Uterus (tissue), 2 donors: Measurements from ENCODE around the gene ERAS.

Experiments
- POLR2A ChIP-seq, 2 donors: fragments of 450-650 bp; IDR thresholded peaks; one replicate each; pipeline ENCODE4 v1.6.1; 2016; ENCODE audit warnings: antibody characterized with exemption in 2 of 2, mild to moderate bottlenecking in 1 of 2, moderate library complexity in 1 of 2
- TF ChIP-seq, protein P1 (sequence below), 4 experiments: fragments of 200-600 bp in 2 of 4; fragments of 450-650 bp in 2 of 4; sonication (generic) in 2 of 4; IDR thresholded peaks; one replicate each; pipeline ENCODE4 v1.5.1; 2016 to 2019; ENCODE audit warnings: antibody characterized with exemption in 4 of 4, mild to moderate bottlenecking in 2 of 4, moderate library complexity in 1 of 4

DNA sequence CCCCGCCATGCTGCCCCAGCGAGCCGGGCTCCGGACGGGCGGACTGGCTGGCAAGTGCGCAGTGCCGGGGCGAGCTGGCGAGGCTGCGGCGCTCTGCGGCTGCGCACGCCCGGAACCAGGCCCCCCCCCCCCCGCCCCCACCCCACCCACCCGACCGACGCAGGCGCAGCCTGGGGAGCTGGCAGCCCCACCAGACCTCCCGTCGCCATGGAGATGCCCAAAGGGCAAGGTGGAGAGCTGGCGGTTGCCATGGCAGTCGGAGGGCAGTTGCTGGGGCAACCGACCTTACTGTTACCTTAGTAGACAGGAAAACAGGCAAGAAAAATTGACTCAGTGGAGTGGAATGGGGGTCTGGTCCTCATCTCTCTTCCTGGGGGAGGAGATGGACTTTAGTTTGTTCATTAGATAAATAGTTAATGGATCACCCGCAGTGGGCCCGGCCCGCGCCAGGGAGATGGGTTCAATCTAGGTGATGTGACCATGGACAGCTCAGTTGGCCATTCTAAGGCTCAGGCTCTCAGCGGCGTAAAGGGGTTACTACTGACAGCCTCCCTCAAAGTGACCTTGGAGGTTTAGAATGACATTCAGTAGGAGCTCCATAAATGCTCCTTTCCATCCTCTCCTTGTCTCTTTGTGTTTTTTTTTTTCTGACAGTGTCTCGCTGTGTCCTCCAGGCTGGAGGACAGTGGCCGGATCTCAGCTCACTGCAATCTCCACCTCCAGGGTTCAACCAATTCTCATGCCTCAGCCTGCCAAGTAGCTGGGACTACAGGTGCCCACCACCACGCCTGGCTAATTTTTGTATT, 9.4 kb downstream of the ERAS start, which contains the start of gene PCSK1N:
- TF ChIP-seq, protein P1, sequence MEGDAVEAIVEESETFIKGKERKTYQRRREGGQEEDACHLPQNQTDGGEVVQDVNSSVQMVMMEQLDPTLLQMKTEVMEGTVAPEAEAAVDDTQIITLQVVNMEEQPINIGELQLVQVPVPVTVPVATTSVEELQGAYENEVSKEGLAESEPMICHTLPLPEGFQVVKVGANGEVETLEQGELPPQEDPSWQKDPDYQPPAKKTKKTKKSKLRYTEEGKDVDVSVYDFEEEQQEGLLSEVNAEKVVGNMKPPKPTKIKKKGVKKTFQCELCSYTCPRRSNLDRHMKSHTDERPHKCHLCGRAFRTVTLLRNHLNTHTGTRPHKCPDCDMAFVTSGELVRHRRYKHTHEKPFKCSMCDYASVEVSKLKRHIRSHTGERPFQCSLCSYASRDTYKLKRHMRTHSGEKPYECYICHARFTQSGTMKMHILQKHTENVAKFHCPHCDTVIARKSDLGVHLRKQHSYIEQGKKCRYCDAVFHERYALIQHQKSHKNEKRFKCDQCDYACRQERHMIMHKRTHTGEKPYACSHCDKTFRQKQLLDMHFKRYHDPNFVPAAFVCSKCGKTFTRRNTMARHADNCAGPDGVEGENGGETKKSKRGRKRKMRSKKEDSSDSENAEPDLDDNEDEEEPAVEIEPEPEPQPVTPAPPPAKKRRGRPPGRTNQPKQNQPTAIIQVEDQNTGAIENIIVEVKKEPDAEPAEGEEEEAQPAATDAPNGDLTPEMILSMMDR (IDR thresholded peaks at IDR 0.05) = no peak
- no peak for TF ChIP-seq POLR2A (IDR thresholded peaks at IDR 0.05)
